Tibial nerve (tissue), 4 donors: ENCODE data around the gene DNASE2. TPM values are rescaled to one million over a fixed set of nuclear protein-coding genes. Genes with fewer than 3 reads are reported as not detected.
A peak's percentile ranks its signal among the peaks of the same experiment; 100 is the strongest.

Source experiments
- DNase-seq, 2 donors: peaks; one replicate each; pipeline ENCODE4 v3.0.0-alpha.2; 2019; ENCODE audit warnings: low spot score in 2 of 2
- H3K27ac ChIP-seq, 4 donors: fragments of 200-600 bp; sonication (generic) in 3 of 4; one replicate each; pipeline ENCODE4 v1.5.1; 2017 to 2019; ENCODE audit warnings: mild to moderate bottlenecking in 1 of 4
- H3K27me3 ChIP-seq, 2 donors: fragments of 200-600 bp; sonication (generic) in 1 of 2; one replicate each; pipeline versions ENCODE4 v1.5.1 to v1.6.0; 2017 to 2019
- H3K36me3 ChIP-seq, 3 donors: fragments of 200-600 bp; sonication (generic); one replicate each; pipeline ENCODE4 v1.5.1; 2018 to 2019
- H3K4me1 ChIP-seq, 4 donors: fragments of 200-600 bp; sonication (generic) in 3 of 4; one replicate each; pipeline ENCODE4 v1.5.1; 2017 to 2019
- H3K4me3 ChIP-seq, 4 donors: fragments of 200-600 bp; sonication (generic) in 3 of 4; one replicate each; pipeline ENCODE4 v1.5.1; 2017 to 2019; ENCODE audit warnings: mild to moderate bottlenecking in 1 of 4, moderate library complexity in 1 of 4
- H3K9me3 ChIP-seq, 4 donors: fragments of 200-600 bp; sonication (generic) in 3 of 4; one replicate each; pipeline ENCODE4 v1.5.1; 2017 to 2019
- CTCF ChIP-seq, 5 experiments: fragments of 200-600 bp in 3 of 5; fragments of 450-650 bp in 2 of 5; sonication (generic) in 3 of 5; IDR thresholded peaks; one replicate each; pipeline ENCODE4 v1.5.1; 2016 to 2019; ENCODE audit warnings: antibody characterized with exemption in 5 of 5, mild to moderate bottlenecking in 3 of 5, moderate library complexity in 2 of 5
- EP300 ChIP-seq, 2 donors: sonication (generic); formaldehyde crosslinking; IDR thresholded peaks; one replicate each; pipeline ENCODE4 v1.6.1; 2017; ENCODE audit warnings: antibody characterized with exemption in 2 of 2, mild to moderate bottlenecking in 1 of 2
- POLR2A ChIP-seq, 2 donors: fragments of 450-650 bp; IDR thresholded peaks; one replicate each; pipeline ENCODE4 v1.6.1; 2017; ENCODE audit warnings: antibody characterized with exemption in 2 of 2, mild to moderate bottlenecking in 2 of 2, moderate library complexity in 2 of 2
- WGBS, 2 donors: methylation state at CpG; one replicate each; pipeline ENCODE4 v1.1.5; 2018; 5-methylcytosine and 5-hydroxymethylcytosine counted together
- total RNA-seq, 4 donors: library from RNA; depleted of rRNA; stranded (reverse); fragments of >200 nt; gene quantifications; one replicate each; pipeline ENCODE4 v1.1.0, GENCODE V29; 2016

DNASE2 gene
- total RNA-seq, 4 donors from 2014 or later: 38.1 to 59.0 (median 44.2) TPM

- H3K36me3 ChIP-seq: no peaks in the 10 kb centered on the region
- no peaks in the 10 kb centered on the region for H3K9me3 ChIP-seq
- no peak overlapping the region for H3K27ac ChIP-seq
- peaks cover 0 to 54% (median 19%) of the 10 kb centered on the region in 4 donors for H3K4me1 ChIP-seq
- H3K4me3 ChIP-seq: no peak overlapping the region
- no peak for DNase-seq
- peaks cover 0 to 97% of the 10 kb centered on the region in 2 donors for H3K27me3 ChIP-seq
- 79 to 82% methylated on average over 4 of the region's 4 CpGs for WGBS, 2 donors
- TF ChIP-seq EP300 (IDR thresholded peaks at IDR 0.05) (no peak), CTCF (IDR thresholded peaks at IDR 0.05) (no peak), POLR2A (IDR thresholded peaks at IDR 0.05) (no peak)
Measured at GRCh38 chr19:12837225-12837624, 44.0 kb downstream of the DNASE2 start.

GRCh38 chr19:12836529-12836863 lies 44.8 kb downstream of the DNASE2 start:
- peaks cover 0 to 54% (median 19%) of the 10 kb centered on the region in 4 donors for H3K4me1 ChIP-seq

GRCh38 chr19:12834976-12835757 lies 46.1 kb downstream of the DNASE2 start:
- TF ChIP-seq EP300 (IDR thresholded peaks at IDR 0.05) (no peak), CTCF (IDR thresholded peaks at IDR 0.05) (no peak), POLR2A (IDR thresholded peaks at IDR 0.05) (no peak)
- Histone ChIP-seq H3K4me1 (peaks cover 0 to 41% (median 16%) of the 10 kb centered on the region in 4 donors), H3K4me3 (no peak overlapping the region), H3K36me3 (no peaks in the 10 kb centered on the region), H3K27ac (no peak overlapping the region), H3K9me3 (no peaks in the 10 kb centered on the region), H3K27me3 (peaks cover 0 to 97% of the 10 kb centered on the region in 2 donors)
- no peak for DNase-seq
- 5 to 8% methylated on average over 38 to 39 of the region's 39 CpGs for WGBS, 2 donors

More at GRCh38 chr19:12836529-12836863, 44.8 kb downstream of the DNASE2 start:
- Histone ChIP-seq H3K27me3 (peaks cover 0 to 97% of the 10 kb centered on the region in 2 donors), H3K36me3 (no peaks in the 10 kb centered on the region), H3K27ac (no peak overlapping the region), H3K4me3 (no peak overlapping the region), H3K9me3 (no peaks in the 10 kb centered on the region)
- TF ChIP-seq POLR2A (IDR thresholded peaks at IDR 0.05) (no peak), CTCF (IDR thresholded peaks at IDR 0.05) (no peak), EP300 (IDR thresholded peaks at IDR 0.05) (no peak)
- no peak for DNase-seq
- 9% methylated on average over 6 of the region's 6 CpGs for WGBS, 2 donors

GRCh38 chr19:12834566-12834943 lies 46.7 kb downstream of the DNASE2 start, which contains the start of gene RTBDN:
Gene RTBDN, minus strand, starts transcription at chr19:12834579. Its CDS starts 4,600 bp downstream, at chr19:12829979.
- no peaks in the 10 kb centered on the region for H3K36me3 ChIP-seq
- no peaks in the 10 kb centered on the region for H3K9me3 ChIP-seq
- TF ChIP-seq CTCF (IDR thresholded peaks at IDR 0.05) (no peak), EP300 (IDR thresholded peaks at IDR 0.05) (no peak), POLR2A (IDR thresholded peaks at IDR 0.05) (no peak)
- H3K4me1 ChIP-seq: peaks cover 0 to 41% (median 16%) of the 10 kb centered on the region in 4 donors
- peaks cover 0 to 97% of the 10 kb centered on the region in 2 donors for H3K27me3 ChIP-seq
- 8 to 9% methylated on average over 20 of the region's 20 CpGs for WGBS, 2 donors
- H3K4me3 ChIP-seq: peak within 1 kb of the TSS in 3 of 4 donors; percentile 4 to 47 (median 32)
- DNase-seq: no peak
- H3K27ac ChIP-seq: no peak within 1 kb of the TSS
